ENCODE measurements around the gene ANKRD42. TPM values are rescaled to one million over a fixed set of nuclear protein-coding genes. Genes with fewer than 3 reads are reported as not detected.

The ANKRD42 gene
- total RNA-seq, result 10 to 100 TPM in 2 of 4 donors, 1 to 10 TPM in 2; 3.6 to 27.2 (median 9.8) TPM

DNA sequence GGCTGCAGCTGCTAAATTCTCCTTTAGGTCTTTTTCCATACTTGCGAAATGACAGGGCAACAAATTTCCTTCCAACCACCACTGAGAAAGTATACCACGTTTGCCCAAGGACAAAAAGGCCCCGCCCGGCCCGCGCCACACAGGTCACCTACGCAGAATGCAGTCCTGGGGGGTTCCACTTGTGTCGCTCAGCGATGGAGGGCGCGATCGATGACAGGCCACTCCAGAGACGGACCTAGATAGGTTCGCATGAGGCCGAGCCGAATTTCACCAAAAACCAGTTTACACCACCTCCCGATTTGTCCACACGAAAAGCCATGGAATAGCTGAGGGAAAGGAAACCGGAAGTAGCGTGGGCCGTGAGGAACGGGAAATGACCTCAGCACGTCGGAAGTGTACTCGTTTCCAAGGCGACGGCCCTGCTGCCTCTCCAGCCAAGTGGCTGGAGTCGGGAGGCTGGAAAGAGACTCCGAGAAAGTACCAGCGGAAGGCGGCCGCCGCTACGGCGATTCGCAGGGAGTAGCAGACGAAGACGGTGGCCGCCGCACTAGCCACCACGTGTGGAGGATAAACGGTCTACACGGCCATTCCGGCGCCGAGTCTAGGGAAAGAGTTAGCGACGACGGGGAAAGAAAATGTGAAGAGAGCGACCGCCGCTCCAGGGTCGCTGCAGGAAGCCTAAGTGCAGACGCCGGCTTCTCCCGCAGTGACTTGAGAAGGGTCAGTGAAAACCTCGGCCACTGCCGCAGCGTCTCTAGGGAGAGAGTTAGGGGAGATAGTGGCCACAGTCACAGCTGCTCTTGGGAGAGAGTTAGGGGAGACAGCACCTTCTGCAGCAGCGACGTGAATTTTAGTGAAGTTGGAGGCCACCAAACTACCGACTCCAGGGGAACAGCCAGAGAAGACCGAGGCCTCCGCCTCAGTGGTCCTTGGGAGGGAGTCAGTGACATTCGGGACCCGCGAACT lies at the start of gene ANKRD42:
TSS of gene ANKRD42 (plus strand) at position 398 of the 966 bp plus-strand sequence. CDS start 959 bp downstream, outside the sequence.
- Histone ChIP-seq H3K4me3 (peak within 1 kb of the TSS; percentile 69 to 92 (median 86)), H3K9me3 (no peaks in the 10 kb centered on the region), H3K27ac (peak within 1 kb of the TSS; percentile 88 to 93 (median 90)), H3K36me3 (peaks cover 0 to 31% (median 0%) of the 10 kb centered on the region in 3 donors), H3K4me1 (peaks cover 0 to 23% (median 6%) of the 10 kb centered on the region in 4 donors), H3K27me3 (no peaks in the 10 kb centered on the region)
- peak in 1 of 2 donors; percentile 27 for TF ChIP-seq POLR2A (IDR thresholded peaks at IDR 0.05)
- TF ChIP-seq, protein P1, sequence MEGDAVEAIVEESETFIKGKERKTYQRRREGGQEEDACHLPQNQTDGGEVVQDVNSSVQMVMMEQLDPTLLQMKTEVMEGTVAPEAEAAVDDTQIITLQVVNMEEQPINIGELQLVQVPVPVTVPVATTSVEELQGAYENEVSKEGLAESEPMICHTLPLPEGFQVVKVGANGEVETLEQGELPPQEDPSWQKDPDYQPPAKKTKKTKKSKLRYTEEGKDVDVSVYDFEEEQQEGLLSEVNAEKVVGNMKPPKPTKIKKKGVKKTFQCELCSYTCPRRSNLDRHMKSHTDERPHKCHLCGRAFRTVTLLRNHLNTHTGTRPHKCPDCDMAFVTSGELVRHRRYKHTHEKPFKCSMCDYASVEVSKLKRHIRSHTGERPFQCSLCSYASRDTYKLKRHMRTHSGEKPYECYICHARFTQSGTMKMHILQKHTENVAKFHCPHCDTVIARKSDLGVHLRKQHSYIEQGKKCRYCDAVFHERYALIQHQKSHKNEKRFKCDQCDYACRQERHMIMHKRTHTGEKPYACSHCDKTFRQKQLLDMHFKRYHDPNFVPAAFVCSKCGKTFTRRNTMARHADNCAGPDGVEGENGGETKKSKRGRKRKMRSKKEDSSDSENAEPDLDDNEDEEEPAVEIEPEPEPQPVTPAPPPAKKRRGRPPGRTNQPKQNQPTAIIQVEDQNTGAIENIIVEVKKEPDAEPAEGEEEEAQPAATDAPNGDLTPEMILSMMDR (IDR thresholded peaks at IDR 0.05), result peak in 3 of 6 experiments; percentile 6 to 35 (median 21)
- peak; percentile 91 to 97 (median 91) for DNase-seq

DNA sequence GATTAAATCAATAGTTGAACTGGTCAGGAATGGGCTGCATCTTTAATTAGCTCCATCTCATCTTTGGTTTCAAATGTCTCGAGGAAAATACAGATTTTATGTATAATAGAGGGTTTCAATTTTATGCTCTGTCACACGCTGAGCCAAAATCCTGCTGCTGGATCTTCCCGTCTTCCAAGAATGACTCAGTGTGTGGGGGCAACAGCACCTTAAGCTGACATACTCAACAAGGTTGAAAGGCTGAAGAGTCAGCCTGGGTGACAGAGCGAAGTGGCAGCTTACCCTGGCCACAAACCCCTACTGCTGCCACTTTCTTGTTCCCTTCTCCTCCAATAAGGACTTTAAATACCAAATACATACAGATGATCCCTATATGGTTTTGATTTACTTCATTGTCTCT lies 45.6 kb upstream of the ANKRD42 start:
- Histone ChIP-seq H3K27me3 (no peaks in the 10 kb centered on the region), H3K27ac (no peak overlapping the region), H3K4me1 (no peaks in the 10 kb centered on the region), H3K9me3 (no peaks in the 10 kb centered on the region), H3K4me3 (no peak overlapping the region), H3K36me3 (no peaks in the 10 kb centered on the region)
- TF ChIP-seq POLR2A (IDR thresholded peaks at IDR 0.05), result no peak
- TF ChIP-seq, protein P1 (IDR thresholded peaks at IDR 0.05), result no peak
- DNase-seq, result no peak

DNA sequence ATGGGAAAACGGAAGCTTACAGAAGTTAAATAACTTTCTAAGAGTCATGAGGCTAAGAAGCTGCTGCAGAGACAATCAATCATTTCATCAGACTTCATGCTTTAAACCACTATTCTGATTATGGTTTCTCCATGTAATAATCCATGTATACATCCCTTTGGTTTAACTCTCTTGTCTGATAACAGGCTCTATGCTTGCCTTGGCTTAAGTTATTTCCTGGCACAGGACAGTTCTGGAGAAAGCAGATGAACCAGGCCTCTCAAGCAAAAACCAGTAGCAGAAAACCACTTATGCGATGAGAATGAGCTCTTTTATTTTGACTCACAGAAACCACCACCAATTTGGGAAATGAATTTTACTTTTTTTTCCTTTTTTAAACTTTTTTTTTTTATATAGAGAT lies 43.1 kb upstream of the ANKRD42 start:
- Histone ChIP-seq H3K4me3 (no peak overlapping the region), H3K4me1 (no peaks in the 10 kb centered on the region), H3K36me3 (no peaks in the 10 kb centered on the region), H3K9me3 (no peaks in the 10 kb centered on the region), H3K27ac (no peak overlapping the region), H3K27me3 (no peaks in the 10 kb centered on the region)
- DNase-seq, result no peak
- no peak for TF ChIP-seq POLR2A (IDR thresholded peaks at IDR 0.05)
- TF ChIP-seq, protein P1 (IDR thresholded peaks at IDR 0.05), result no peak

DNA sequence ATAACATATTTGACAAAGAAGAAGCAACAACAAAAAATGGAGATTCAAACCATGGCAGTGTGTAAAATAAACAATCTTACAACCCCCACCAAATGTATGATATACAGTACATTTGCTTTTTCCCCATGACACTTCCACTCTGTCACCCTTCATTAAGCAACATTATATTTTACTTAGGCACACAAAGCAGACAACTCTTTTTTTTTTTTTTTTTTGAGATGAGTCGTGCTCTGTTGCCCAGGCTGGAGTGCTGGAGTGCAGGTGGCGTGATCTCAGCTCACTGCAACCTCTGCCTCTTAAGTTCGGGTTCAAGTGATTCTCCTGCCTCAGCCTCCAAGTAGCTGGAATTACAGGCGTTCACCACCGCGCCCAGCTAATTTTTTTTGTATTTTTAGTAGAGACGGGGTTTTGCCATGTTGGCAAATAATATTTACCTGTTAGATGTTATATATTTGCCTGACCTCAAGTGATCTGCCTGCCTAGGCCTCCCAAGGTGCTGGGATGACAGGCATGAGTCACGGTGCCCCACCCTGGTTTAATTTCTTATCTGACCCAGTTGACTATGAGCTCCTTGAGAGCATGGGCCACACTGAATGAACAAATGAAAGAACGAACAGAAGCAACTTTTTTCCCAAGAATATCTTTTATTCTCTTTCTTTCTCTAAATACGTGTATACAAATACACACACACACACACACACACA lies 42.1 kb upstream of the ANKRD42 start:
- peak in 2 of 3 donors; percentile 71 to 86 for DNase-seq
- Histone ChIP-seq H3K4me3 (no peak overlapping the region), H3K27ac (no peak overlapping the region), H3K9me3 (no peaks in the 10 kb centered on the region), H3K36me3 (no peaks in the 10 kb centered on the region), H3K27me3 (no peaks in the 10 kb centered on the region), H3K4me1 (no peaks in the 10 kb centered on the region)
- TF ChIP-seq POLR2A (IDR thresholded peaks at IDR 0.05), result no peak
- TF ChIP-seq, protein P1 (IDR thresholded peaks at IDR 0.05), result no peak

DNA sequence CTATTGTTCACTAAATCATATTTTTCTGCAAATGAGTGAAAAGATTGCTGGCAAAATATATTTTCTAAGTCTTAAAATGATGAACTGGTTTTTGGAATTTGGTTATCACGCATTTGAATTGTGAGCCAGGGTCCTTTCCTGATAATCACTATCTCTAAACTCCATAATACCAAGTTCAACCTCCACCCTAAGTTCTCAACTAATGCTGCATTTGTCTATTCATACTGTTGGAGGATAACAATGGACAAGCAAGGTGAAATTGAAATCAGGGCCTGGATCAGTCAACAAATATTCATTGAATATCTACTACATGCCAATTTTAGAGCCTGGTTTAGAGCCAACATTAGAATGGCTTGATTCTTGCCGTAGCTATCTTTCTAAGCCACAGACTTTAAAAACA lies 41.2 kb upstream of the ANKRD42 start:
- no peak for TF ChIP-seq POLR2A (IDR thresholded peaks at IDR 0.05)
- TF ChIP-seq, protein P1 (IDR thresholded peaks at IDR 0.05), result no peak

More for the DNA sequence above, 41.2 kb upstream of the ANKRD42 start:
- no peaks in the 10 kb centered on the region for H3K27me3 ChIP-seq
- H3K4me1 ChIP-seq, result no peaks in the 10 kb centered on the region
- no peaks in the 10 kb centered on the region for H3K9me3 ChIP-seq
- H3K36me3 ChIP-seq, result no peaks in the 10 kb centered on the region
- H3K4me3 ChIP-seq, result no peak overlapping the region
- no peak overlapping the region for H3K27ac ChIP-seq
- DNase-seq, result no peak
